Measurements from ENCODE around the gene MBP. TPM values are rescaled to one million over a fixed set of nuclear protein-coding genes. Genes with fewer than 3 reads are reported as not detected.

MBP gene
- total and polyA plus RNA-seq, 2 donors (not counting 3 experiments of a cell fraction or from before 2014, with no cell fraction given) = 1.7 to 2.3 TPM

GRCh38 chr18:77130229-77131099, 2.1 kb downstream of the MBP start:
- intact Hi-C loops (cut with micrococcal nuclease) (loop anchor here (1.0 to 5.0 kb wide), 4 partner anchors 29 to 128 kb away; no protein-coding TSS in a partner anchor), dilution Hi-C loops (cut with MboI; ENCODE audit: extremely low pct_ligation_motif_present, low sequenced_read_pairs) (no loop called here)
- Histone ChIP-seq H3K9me3 (replicated peaks; ENCODE audit: control insufficient read depth, insufficient read depth, low read length) (no peaks in the 10 kb centered on the region), H3K36me3 (ENCODE audit: control insufficient read depth in 2 of 2, extremely low read depth in 1 of 2, insufficient read depth in 2 of 2, low read length in 2 of 2) (no peaks in the 10 kb centered on the region), H3K4me2 (ENCODE audit: insufficient read depth, low read length) (peak overlapping the region; percentile 69), H3K9ac (replicated peaks; ENCODE audit: extremely low read depth, insufficient read depth, low read length) (no peak overlapping the region), H3K4me3 (replicated peaks in 1 of 3; ENCODE audit: insufficient read depth in 1 of 3, low read depth in 1 of 3, low read length in 3 of 3) (no peak overlapping the region), H4K20me1 (replicated peaks; ENCODE audit: control insufficient read depth, extremely low read depth, insufficient read depth, low read length) (no peaks in the 10 kb centered on the region), H3K27me3 (ENCODE audit: control insufficient read depth in 2 of 2, insufficient read depth in 2 of 2, low read length in 2 of 2) (peaks cover 4 to 28% of the 10 kb centered on the region in 2 experiments), H3K9me1 (replicated peaks; ENCODE audit: control insufficient read depth, extremely low read depth, insufficient read depth, low read length) (no peaks in the 10 kb centered on the region), H2AFZ (ENCODE audit: low read depth, low read length) (no peak overlapping the region), H3K27ac (ENCODE audit: insufficient read depth, low read depth, low read length) (no peak overlapping the region), H3K79me2 (ENCODE audit: control insufficient read depth, insufficient read depth, low read length) (no peaks in the 10 kb centered on the region), H3K4me1 (ENCODE audit: control insufficient read depth, extremely low read depth, insufficient read depth, low read length) (peaks cover 13% of the 10 kb centered on the region)
- CTCF ChIA-PET = interaction anchor here (0.9 to 3.2 kb wide), 6 partner anchors 9 to 327 kb away, joined by 3 to 8 read pairs (median 6); no protein-coding TSS in a partner anchor
- no peak for TF ChIP-seq MYC (IDR thresholded peaks at IDR 0.05; ENCODE audit: low read depth, low read length)
- no peak for TF ChIP-seq POLR2A (IDR thresholded peaks at IDR 0.05; ENCODE audit: low read depth, low read length)
- TF ChIP-seq, protein P1, sequence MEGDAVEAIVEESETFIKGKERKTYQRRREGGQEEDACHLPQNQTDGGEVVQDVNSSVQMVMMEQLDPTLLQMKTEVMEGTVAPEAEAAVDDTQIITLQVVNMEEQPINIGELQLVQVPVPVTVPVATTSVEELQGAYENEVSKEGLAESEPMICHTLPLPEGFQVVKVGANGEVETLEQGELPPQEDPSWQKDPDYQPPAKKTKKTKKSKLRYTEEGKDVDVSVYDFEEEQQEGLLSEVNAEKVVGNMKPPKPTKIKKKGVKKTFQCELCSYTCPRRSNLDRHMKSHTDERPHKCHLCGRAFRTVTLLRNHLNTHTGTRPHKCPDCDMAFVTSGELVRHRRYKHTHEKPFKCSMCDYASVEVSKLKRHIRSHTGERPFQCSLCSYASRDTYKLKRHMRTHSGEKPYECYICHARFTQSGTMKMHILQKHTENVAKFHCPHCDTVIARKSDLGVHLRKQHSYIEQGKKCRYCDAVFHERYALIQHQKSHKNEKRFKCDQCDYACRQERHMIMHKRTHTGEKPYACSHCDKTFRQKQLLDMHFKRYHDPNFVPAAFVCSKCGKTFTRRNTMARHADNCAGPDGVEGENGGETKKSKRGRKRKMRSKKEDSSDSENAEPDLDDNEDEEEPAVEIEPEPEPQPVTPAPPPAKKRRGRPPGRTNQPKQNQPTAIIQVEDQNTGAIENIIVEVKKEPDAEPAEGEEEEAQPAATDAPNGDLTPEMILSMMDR (IDR thresholded peaks at IDR 0.05; ENCODE audit: extremely low read depth in 1 of 2, insufficient read depth in 1 of 2, low read depth in 1 of 2, low read length in 2 of 2) = no peak
- TF ChIP-seq EZH2 (IDR thresholded peaks at IDR 0.05; ENCODE audit: borderline replicate concordance, low read depth, low read length, severe bottlenecking) = no peak
- TF ChIP-seq, protein P2, sequence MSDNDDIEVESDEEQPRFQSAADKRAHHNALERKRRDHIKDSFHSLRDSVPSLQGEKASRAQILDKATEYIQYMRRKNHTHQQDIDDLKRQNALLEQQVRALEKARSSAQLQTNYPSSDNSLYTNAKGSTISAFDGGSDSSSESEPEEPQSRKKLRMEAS (IDR thresholded peaks at IDR 0.05; ENCODE audit: insufficient read depth, insufficient read length) = no peak
- no peak for TF ChIP-seq JUN (IDR thresholded peaks at IDR 0.05; ENCODE audit: borderline replicate concordance, insufficient read depth, insufficient read length, low read depth)
- TF ChIP-seq GATA2 (IDR thresholded peaks at IDR 0.05; ENCODE audit: insufficient read depth, insufficient read length, low read depth, low read length) = no peak
- no peak for TF ChIP-seq FOS (IDR thresholded peaks at IDR 0.05; ENCODE audit: borderline replicate concordance, insufficient read depth, low read length)
- TF ChIP-seq POLR2AphosphoS5 (IDR thresholded peaks at IDR 0.05; ENCODE audit: insufficient read depth, low read depth, low read length) = no peak
- FAIRE-seq = no peak
- POLR2A ChIA-PET = interaction anchor here (0.7 kb wide), 1 partner anchor 17 kb away, joined by 3 read pairs; no protein-coding TSS in a partner anchor
- no peak for DNase-seq (ENCODE audit: low read depth, low spot score)
- BruUV-seq (replicated peaks) = no TSS peak

Data from endothelial cell of umbilical vein (primary cell).